ENCODE measurements around the gene HOXB8.

The HOXB8 gene

DNA sequence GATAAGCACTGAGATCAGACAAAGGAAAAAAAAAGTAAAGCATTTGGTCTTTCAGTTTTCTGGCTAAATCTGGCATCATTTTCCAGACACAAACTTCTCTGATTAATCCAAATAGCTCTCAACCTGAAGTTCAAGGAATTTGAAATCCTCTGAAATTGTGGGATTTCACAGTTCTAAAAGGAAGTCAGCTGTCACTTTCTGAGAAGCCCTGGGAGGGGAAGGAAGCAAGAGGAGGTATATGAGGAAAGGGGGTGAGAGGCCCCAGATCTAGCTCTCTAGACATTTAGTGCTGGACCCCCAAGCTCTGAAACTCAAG, 28.6 kb upstream of the HOXB8 start:
- peaks cover 0 to 20% (median 14%) of the 10 kb centered on the region in 4 donors for H3K4me1 ChIP-seq
- H3K4me3 ChIP-seq: no peak overlapping the region
- H3K27ac ChIP-seq: no peak overlapping the region
- intact Hi-C loops (cut with DNase I; ENCODE audit: low total_unique reads): no loop called here
- no peaks in the 10 kb centered on the region for H3K36me3 ChIP-seq
- no peak for DNase-seq
- peaks cover 0 to 97% of the 10 kb centered on the region in 2 donors for H3K27me3 ChIP-seq
- H3K9me3 ChIP-seq: no peaks in the 10 kb centered on the region
- TF ChIP-seq, protein P1, sequence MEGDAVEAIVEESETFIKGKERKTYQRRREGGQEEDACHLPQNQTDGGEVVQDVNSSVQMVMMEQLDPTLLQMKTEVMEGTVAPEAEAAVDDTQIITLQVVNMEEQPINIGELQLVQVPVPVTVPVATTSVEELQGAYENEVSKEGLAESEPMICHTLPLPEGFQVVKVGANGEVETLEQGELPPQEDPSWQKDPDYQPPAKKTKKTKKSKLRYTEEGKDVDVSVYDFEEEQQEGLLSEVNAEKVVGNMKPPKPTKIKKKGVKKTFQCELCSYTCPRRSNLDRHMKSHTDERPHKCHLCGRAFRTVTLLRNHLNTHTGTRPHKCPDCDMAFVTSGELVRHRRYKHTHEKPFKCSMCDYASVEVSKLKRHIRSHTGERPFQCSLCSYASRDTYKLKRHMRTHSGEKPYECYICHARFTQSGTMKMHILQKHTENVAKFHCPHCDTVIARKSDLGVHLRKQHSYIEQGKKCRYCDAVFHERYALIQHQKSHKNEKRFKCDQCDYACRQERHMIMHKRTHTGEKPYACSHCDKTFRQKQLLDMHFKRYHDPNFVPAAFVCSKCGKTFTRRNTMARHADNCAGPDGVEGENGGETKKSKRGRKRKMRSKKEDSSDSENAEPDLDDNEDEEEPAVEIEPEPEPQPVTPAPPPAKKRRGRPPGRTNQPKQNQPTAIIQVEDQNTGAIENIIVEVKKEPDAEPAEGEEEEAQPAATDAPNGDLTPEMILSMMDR (IDR thresholded peaks at IDR 0.05): no peak

DNA sequence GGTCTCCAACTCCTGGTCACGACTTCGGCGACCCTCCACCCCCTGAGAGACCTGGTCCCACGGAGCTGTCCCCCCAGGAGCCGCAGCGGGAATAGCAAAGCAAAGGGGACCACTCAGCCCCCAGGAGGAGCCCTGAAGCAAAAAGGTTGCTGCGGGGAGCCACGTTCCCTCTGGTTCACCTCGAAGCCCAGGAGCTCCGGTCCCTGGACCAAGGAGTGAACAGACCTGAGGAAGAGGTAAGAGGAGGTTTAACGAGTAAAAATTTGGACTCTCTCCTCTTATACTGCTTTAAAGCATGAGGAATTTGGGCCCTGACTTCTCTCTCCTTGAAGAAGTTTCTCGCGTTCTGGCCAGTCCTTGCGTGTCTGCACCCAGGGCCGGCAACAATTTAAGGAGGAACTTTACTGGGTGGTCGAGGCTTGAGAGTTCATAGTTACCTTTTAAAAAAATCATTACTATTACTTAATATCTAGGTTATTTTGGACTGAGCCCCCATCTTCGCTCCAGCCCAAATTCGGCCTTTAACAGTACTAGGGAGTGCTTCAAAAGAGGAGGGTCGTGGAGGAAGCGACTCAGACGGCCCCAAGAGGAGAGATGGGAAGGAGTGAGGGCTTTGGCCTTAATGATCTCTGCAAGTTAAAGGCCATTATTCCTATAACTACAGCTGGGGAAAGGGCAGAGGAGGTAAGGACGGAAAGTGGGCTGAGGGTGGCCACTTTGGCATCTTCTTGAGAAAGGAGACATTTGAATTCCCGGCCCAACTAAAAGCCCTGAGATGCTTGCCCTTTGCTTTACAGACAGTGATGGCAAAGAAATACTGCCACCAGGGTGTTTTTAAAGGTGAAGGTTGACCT, 28.0 kb upstream of the HOXB8 start:
- Histone ChIP-seq H3K9me3 (no peaks in the 10 kb centered on the region), H3K27ac (no peak overlapping the region), H3K27me3 (peaks cover 0 to 97% of the 10 kb centered on the region in 2 donors), H3K36me3 (no peaks in the 10 kb centered on the region), H3K4me3 (no peak overlapping the region), H3K4me1 (peaks cover 0 to 20% (median 14%) of the 10 kb centered on the region in 4 donors)
- intact Hi-C loops (cut with DNase I; ENCODE audit: low total_unique reads): no loop called here
- no peak for DNase-seq
- TF ChIP-seq, protein P1 (IDR thresholded peaks at IDR 0.05): no peak

DNA sequence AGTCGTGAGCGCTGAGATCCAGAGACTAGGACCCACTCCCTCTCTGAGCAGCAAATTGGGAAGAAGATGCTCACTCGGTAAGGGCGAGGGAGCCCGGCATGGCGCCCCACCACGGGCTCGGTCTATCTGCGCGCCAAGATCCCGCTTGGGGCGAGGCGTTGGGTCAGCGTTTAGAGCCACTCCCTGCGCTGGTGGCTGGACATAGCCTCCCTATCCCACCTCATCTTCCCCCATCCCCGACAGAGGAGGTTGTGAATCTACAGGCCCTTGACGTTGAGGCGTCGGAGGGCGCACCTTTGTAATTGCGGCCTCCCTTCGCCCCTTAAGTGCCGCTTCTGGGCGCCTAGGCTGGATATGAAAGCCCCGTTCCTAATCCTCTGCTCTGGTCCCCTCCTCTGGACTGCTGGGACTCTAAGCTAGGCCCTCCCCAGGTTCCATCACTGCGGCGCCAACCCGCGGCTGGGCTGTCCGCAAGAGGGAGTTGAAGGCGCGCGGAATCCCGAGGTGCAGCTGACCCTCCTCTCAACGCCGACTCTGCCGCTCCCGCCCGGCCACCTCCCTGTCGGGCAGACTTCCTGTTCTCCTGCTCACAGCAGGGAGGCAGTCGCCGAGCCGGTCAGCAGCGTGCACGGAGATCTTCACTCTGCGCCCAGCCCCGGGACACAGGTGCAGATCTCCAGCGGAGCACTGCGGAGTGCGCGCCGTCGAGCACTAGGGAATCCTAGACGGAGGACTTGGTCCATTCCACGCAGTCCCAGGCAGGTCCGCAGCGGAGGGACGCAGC, 27.2 kb upstream of the HOXB8 start:
- no peak for DNase-seq
- intact Hi-C loops (cut with DNase I; ENCODE audit: low total_unique reads): no loop called here
- H3K4me3 ChIP-seq: no peak overlapping the region
- H3K27ac ChIP-seq: no peak overlapping the region
- TF ChIP-seq, protein P1 (IDR thresholded peaks at IDR 0.05): no peak
- peaks cover 0 to 14% (median 8%) of the 10 kb centered on the region in 4 donors for H3K4me1 ChIP-seq
- no peaks in the 10 kb centered on the region for H3K9me3 ChIP-seq
- H3K27me3 ChIP-seq: peaks cover 0 to 97% of the 10 kb centered on the region in 2 donors
- no peaks in the 10 kb centered on the region for H3K36me3 ChIP-seq

DNA sequence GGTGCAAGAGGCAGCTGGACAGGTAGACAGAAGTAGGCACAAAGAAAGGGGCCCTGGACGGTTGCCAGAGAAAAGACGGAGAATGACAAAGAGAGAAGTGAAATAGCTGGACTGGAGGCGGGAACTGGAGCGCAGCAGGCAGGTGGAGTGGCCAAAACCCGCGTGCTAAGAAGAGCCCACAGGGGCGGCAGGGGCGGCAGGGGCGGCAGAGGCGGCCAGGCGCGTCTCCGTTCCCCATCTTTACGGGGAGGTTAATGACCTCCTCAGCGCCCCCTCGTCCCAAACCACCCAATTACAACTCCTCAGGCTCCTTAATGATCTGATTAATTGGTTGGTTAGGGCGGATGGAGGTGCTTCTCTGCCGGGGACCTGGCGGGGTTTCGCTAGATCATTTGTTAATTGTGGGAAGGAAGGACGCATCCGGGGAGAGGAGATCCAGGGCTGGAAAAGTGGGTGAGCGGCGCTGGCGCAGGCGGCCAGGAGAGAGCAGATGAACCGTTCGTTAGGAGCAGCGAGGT, 26.5 kb upstream of the HOXB8 start:
- peaks cover 0 to 12% (median 4%) of the 10 kb centered on the region in 4 donors for H3K4me1 ChIP-seq
- H3K4me3 ChIP-seq: no peak overlapping the region
- no peaks in the 10 kb centered on the region for H3K9me3 ChIP-seq
- peaks cover 0 to 97% of the 10 kb centered on the region in 2 donors for H3K27me3 ChIP-seq
- no peak overlapping the region for H3K27ac ChIP-seq
- H3K36me3 ChIP-seq: no peaks in the 10 kb centered on the region
- TF ChIP-seq, protein P1 (IDR thresholded peaks at IDR 0.05): no peak
- DNase-seq: no peak
- intact Hi-C loops (cut with DNase I; ENCODE audit: low total_unique reads): no loop called here

GRCh38 chr17:48640858-48641180, 25.7 kb upstream of the HOXB8 start:
- intact Hi-C loops (cut with DNase I; ENCODE audit: low total_unique reads): no loop called here
- Histone ChIP-seq H3K27me3 (peaks cover 0 to 97% of the 10 kb centered on the region in 2 donors), H3K9me3 (no peaks in the 10 kb centered on the region), H3K27ac (no peak overlapping the region), H3K4me3 (no peak overlapping the region), H3K4me1 (peaks cover 0 to 9% (median 2%) of the 10 kb centered on the region in 4 donors), H3K36me3 (no peaks in the 10 kb centered on the region)
- TF ChIP-seq, protein P1 (IDR thresholded peaks at IDR 0.05): no peak
- DNase-seq: no peak

Measured in tibial artery (tissue), 4 donors.